A673 (cell line): ENCODE data around the gene PNMT. TPM values are rescaled to one million over a fixed set of nuclear protein-coding genes. Genes with fewer than 3 reads are reported as not detected.

Experiments used
- BruUV-seq: library from RNA; stranded (reverse); fragments of 400-500 nt; replicated peaks from 2 replicates; lab custom pipeline; 2021; lab: Mats Ljungman, UMichigan
- CTCF ChIA-PET: fragments of 300-600 bp; sonication (Branson Sonifier 250); formaldehyde crosslinking; loops from one replicate; lab custom pipeline; 2022; ENCODE audit warnings: antibody characterized with exemption; lab: Charles Lee
- POLR2A ChIA-PET: fragments of 300-600 bp; sonication (Branson Sonifier 250); formaldehyde crosslinking; loops from one replicate; lab custom pipeline; 2022; ENCODE audit warnings: antibody characterized with exemption; ENCODE audit not compliant: low non-redundant PET; lab: Charles Lee
- DNase-seq: peaks from one replicate; pipeline ENCODE4 v3.0.0-alpha.2; 2015; ENCODE audit warnings: low spot score
- H3K27ac ChIP-seq: fragments of 200-600 bp; sonication (generic); 2 replicates; pipeline ENCODE4 v1.5.1; 2016; ENCODE audit warnings: mixed run types, low read depth, mild to moderate bottlenecking, mixed read lengths, antibody characterized with exemption, low read length; ENCODE audit not compliant: poor library complexity, severe bottlenecking
- H3K27me3 ChIP-seq: fragments of 200-600 bp; sonication (generic); replicated peaks from 2 replicates; pipeline ENCODE4 v1.6.1; 2017; ENCODE audit warnings: mixed run types, low read depth, mild to moderate bottlenecking, mixed read lengths, antibody characterized with exemption, low read length; ENCODE audit not compliant: insufficient read depth, poor library complexity
- H3K36me3 ChIP-seq: fragments of 200-600 bp; sonication (generic); 2 replicates; pipeline ENCODE4 v1.6.1; 2016; ENCODE audit warnings: mixed run types, mild to moderate bottlenecking, mixed read lengths, antibody characterized with exemption, low read length; ENCODE audit not compliant: insufficient read depth, poor library complexity, severe bottlenecking
- H3K4me1 ChIP-seq: fragments of 200-600 bp; sonication (generic); 2 replicates; pipeline ENCODE4 v1.6.1; 2017; ENCODE audit warnings: mixed run types, mild to moderate bottlenecking, mixed read lengths, antibody characterized with exemption, low read length; ENCODE audit not compliant: insufficient read depth, poor library complexity, severe bottlenecking
- H3K4me3 ChIP-seq: fragments of 200-600 bp; sonication (generic); 2 replicates; pipeline ENCODE4 v1.5.1; 2016; ENCODE audit warnings: low read depth, mixed run types, mild to moderate bottlenecking, mixed read lengths, low read length; ENCODE audit not compliant: poor library complexity, severe bottlenecking
- H3K9me3 ChIP-seq: fragments of 200-600 bp; sonication (generic); 2 replicates; pipeline ENCODE4 v1.6.1; 2016; ENCODE audit warnings: mixed run types, low read depth, mild to moderate bottlenecking, mixed read lengths, antibody characterized with exemption, low read length; ENCODE audit not compliant: poor library complexity, severe bottlenecking
- CTCF ChIP-seq: fragments of 300-800, 200-600 bp; sonication (generic); conservative IDR thresholded peaks from 2 replicates; pipeline ENCODE4 v1.5.1; 2017; ENCODE audit warnings: low read depth, mild to moderate bottlenecking, antibody characterized with exemption, low read length, moderate library complexity, mixed read lengths
- EZH2 ChIP-seq: fragments of 200-600 bp; sonication (generic); IDR thresholded peaks from 2 replicates; pipeline ENCODE4 v1.6.1; 2017; ENCODE audit warnings: borderline replicate concordance, low read depth, mild to moderate bottlenecking, mixed read lengths, antibody characterized with exemption, low read length; ENCODE audit not compliant: poor library complexity, severe bottlenecking
- intact Hi-C: fragments of 100-400 bp; cut with micrococcal nuclease; formaldehyde crosslinking; loops from one replicate; pipeline ENCODE4 v1.10.0; 2022; ENCODE audit not compliant: unreplicated experiment
- total RNA-seq: library from RNA; stranded (reverse); gene quantifications from 2 replicates; pipeline ENCODE4 v1.2.3, GENCODE V29; 2021

Gene PNMT
- total RNA-seq, 1 experiment from 2014 or later = not detected

DNA sequence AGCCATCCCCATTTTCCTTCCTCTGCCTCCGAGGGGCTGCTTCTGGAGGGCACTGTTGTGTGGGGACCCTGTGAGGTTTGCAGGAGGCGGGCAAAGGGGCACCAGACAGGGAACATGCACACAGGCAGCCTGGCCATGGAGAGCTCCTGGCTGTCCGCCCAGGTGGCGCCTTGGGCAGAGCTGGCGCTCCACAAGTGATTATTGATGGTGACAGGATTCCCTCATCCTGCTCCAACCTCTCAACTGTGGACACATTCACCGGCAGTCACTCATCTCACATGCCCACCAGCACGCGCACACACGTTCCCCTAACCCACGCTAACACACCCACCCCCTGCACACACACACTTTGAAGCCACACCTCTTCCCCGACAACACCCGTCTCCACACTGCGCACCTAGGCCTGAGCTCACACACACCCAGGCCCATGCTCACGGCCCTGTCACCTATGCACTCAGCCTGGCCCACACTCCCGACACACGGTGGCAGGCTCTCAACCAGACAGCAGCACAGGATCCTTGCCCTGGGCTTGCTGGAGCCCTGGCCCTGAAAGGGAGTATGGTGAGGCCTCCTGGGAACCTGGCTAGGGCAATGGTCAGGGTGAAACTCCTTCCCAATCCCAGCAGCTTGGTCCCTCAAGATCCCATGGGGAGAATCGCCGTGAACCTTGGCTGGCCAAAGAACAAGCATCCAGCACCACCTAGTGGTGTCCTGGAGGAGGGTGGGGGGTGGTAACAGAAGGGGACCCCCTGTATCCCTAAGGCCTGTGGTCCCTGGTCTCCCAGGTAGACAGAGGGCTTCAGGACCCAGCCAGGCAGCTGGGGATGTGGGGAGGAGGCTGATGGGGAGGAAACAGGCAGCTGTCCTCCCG lies 3.6 kb downstream of the PNMT start:
- Histone ChIP-seq H3K36me3 (no peaks in the 10 kb centered on the region), H3K4me3 (no peak overlapping the region), H3K4me1 (no peaks in the 10 kb centered on the region), H3K27ac (no peak overlapping the region), H3K9me3 (no peaks in the 10 kb centered on the region), H3K27me3 (no peaks in the 10 kb centered on the region)
- TF ChIP-seq CTCF (peak; percentile 49), EZH2 (no peak)
- no peak for DNase-seq
- POLR2A ChIA-PET = no interaction called here
- CTCF ChIA-PET = interaction anchor here (0.5 to 1.1 kb wide), 2 partner anchors 28 to 507 kb away, joined by 3 to 4 read pairs; partner anchors contain the start of gene ERBB2
- BruUV-seq = no TSS peak
- intact Hi-C loops = no loop called here

DNA sequence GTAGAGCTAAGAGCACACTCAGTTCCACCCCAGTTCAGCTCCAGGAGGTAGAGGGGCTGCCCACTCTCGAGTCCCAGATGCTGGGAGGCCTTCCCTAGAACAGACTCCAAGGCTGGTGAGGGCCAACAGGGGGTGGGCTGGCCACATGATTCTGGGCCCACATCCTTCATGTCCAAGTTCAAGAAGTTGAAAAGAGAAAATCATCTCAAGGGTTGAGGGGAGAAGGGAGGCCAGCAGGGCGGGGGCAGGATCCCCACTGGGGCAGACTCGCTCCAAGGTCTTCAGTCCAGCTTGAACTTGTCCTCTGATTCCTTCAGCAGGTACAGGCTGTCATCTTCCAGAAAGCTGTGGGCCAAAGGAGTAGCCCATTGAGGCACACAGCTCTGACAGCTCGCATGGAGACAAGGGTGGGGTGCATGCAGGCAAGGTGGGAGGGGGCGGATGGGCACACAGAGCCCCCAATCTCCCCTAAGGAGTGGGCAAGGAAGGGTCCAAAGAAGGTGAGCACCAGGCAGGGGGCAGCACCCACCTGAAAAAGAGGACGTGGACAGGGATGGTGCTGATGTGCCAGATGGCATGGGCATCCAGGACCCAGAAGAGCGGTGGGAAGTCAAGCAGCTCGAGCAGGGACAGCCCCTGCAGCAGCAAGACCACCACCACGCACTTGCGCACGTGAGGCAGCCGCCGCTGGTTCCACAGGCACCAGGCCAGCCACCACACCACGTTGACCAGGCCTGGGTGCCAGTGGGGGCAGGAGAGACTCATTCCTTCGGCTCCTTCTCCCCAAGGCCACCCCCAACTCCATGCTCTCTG lies 4.5 kb downstream of the PNMT start:
- POLR2A ChIA-PET = no interaction called here
- no peak for DNase-seq
- Histone ChIP-seq H3K27me3 (no peaks in the 10 kb centered on the region), H3K27ac (no peak overlapping the region), H3K9me3 (no peaks in the 10 kb centered on the region), H3K4me1 (no peaks in the 10 kb centered on the region), H3K4me3 (no peak overlapping the region), H3K36me3 (no peaks in the 10 kb centered on the region)
- intact Hi-C loops = no loop called here
- CTCF ChIA-PET = interaction anchor here (0.5 to 1.1 kb wide), 2 partner anchors 27 to 427 kb away, joined by 3 to 4 read pairs; partner anchors contain the start of gene ERBB2
- no TSS peak for BruUV-seq
- TF ChIP-seq EZH2 (no peak), CTCF (no peak)

DNA sequence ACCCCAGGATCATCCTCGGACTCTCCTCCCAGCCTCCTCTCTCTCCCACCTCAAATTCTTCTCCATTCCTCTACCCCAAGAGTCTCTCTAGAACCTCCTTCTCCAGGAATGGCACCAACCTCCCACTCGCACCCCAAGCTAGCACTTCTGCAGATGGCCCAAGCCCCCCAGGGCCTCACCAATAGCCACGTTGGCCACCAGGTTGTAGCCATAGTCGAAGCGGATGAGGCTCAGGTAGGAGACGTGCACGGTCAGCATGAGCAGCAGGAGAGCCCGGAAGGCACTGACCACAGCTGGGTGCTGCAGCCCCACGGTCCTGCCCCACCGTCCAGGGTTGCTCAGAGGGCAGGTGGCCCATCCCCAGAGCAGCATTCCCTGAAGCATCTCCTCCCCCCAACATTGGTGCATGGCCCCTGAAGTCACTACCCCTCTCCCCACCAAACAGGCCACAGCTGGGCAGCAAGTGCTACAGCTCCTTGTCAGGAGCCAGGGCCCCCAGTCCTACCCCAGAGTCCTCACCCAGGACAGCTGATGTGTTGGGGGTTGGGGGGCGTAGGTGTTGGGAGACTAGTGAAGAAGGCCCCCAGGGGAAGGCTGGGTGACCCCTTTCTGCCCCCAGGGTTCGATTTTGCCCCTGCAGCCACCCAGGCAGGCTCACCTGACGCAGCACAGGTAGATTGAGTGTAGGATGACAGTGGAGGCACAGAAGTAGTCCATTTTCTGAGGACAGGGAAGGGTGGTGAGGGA lies 5.3 kb downstream of the PNMT start:
- POLR2A ChIA-PET = no interaction called here
- no TSS peak for BruUV-seq
- intact Hi-C loops = no loop called here

More for the DNA sequence above, 5.3 kb downstream of the PNMT start:
- Histone ChIP-seq H3K36me3 (no peaks in the 10 kb centered on the region), H3K4me3 (no peak overlapping the region), H3K4me1 (no peaks in the 10 kb centered on the region), H3K27ac (no peak overlapping the region), H3K27me3 (no peaks in the 10 kb centered on the region), H3K9me3 (no peaks in the 10 kb centered on the region)
- DNase-seq = no peak
- TF ChIP-seq CTCF = no peak
- TF ChIP-seq EZH2 = no peak
- CTCF ChIA-PET = interaction anchor here (0.5 kb wide), 1 partner anchor 428 kb away, joined by 4 read pairs; no protein-coding TSS in a partner anchor
